ENCODE measurements around the gene P2RX7.

The P2RX7 gene

DNA sequence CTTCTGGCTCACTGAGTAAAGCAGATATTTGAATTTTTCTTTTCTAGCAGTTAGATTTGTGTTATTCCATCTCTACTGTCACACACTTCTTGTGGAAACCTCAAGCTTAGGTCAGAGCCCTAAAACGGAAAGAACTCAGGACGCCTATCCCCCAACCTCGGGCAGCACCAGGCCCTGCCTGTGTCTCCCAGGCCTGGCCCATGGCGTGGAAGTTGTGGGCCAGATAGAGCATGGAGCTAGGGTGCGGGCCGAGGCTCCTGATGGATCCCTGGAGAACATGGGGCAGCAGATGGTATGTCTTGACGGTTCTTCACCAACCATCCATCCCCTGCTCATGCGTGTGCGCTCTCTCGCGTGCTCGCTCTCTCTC lies 97.8 kb downstream of the P2RX7 start:
- DNase-seq (ENCODE audit: low read depth) = no peak

DNA sequence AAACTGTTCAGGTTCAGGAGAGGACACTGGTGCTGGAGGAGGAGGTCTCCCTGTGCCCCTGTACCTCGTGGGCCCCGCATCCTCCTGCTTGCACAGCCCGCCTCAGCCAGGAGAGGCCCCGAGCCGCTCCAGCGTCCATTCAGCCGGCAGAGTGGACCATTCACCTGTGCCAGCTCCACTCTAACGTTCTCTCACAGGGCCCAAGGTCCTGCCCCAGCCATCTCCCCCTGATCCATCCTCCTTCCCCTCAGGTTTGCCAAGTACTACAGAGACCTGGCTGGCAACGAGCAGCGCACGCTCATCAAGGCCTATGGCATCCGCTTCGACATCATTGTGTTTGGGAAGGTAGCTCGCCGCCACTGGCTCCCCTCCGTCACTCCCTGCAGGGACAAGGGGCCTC lies 99.5 kb downstream of the P2RX7 start:
- DNase-seq (ENCODE audit: low read depth) = no peak

DNA sequence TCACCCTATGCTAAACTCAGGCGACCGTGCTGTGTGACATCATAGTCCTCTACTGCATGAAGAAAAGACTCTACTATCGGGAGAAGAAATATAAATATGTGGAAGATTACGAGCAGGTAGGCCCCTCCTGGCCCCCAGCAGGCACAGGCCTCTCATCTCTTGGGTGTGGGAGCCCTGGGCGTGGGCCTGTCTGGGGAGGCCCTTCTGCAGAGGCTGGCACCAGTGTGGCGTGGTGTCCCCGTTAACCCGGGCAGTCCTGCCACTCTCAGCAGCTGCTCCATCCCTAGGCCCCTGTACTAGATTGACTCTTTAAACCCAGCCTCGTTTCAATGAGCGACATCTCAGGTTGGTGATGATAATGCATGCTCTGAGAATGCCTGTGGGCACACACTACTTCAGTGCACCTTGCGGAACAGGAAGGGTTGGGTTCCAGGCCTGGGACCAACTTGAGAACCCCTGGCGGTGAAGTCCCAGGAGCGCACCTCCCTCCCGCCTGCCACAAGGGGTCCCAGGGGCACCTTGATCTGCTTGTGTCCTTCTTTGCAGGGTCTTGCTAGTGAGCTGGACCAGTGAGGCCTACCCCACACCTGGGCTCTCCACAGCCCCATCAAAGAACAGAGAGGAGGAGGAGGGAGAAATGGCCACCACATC lies 100.4 kb downstream of the P2RX7 start:
- no peak for DNase-seq (ENCODE audit: low read depth)

DNA sequence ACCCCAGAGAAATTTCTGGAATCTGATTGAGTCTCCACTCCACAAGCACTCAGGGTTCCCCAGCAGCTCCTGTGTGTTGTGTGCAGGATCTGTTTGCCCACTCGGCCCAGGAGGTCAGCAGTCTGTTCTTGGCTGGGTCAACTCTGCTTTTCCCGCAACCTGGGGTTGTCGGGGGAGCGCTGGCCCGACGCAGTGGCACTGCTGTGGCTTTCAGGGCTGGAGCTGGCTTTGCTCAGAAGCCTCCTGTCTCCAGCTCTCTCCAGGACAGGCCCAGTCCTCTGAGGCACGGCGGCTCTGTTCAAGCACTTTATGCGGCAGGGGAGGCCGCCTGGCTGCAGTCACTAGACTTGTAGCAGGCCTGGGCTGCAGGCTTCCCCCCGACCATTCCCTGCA lies 100.9 kb downstream of the P2RX7 start:
- no peak for DNase-seq (ENCODE audit: low read depth)

DNA sequence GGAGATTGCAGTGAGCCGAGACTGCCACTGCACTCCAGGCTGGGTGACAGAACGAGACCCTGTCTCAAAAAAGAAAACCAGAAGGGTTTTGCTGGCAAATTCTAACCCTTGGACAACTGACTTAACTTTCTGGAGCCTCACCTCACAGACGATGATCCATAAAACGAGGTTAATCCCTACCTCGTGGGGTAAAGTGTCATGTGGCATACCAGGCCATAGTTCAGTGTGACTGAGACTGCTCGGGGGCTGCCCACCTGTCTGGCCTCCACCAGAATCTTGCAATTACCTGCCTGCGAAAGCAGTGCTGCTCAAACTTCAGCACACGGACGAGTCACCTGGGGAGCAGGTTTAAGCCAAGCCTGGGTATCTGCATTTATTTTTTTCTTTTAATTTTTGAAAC lies 104.1 kb downstream of the P2RX7 start:
- DNase-seq (ENCODE audit: low read depth) = no peak

DNA sequence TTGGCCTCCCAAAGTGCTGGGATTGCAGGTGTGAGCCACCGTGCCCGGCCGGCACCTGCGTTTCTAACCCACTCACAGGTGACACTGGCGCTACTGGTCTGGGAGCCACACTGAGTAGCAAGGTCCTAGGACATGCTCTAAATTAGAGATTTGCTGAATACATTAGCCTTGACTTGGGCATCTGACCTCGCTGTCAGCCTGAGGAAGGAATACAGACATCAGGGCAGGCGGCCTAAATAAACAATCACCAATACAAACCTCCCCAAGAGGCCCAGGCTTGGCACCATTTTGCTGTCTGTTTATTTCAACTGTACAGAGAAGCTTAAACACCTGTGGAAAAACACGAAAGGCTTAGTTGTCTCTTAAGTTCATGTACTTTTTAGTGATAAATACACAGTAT lies 104.7 kb downstream of the P2RX7 start:
- no peak for DNase-seq (ENCODE audit: low read depth)
